Loucy (cell line): ENCODE measurements around the gene ZNF318.

Experiments
- CTCF ChIP-seq: fragments of 200-600 bp; sonication (generic); conservative IDR thresholded peaks from 2 replicates; pipeline ENCODE4 v1.5.1; 2014; ENCODE audit warnings: mild to moderate bottlenecking, antibody characterized with exemption, low read length
- EZH2phosphoT487 ChIP-seq: fragments of 200-600 bp; IDR thresholded peaks from 2 replicates; pipeline ENCODE4 v1.6.1; 2018; ENCODE audit warnings: antibody characterized with exemption, mild to moderate bottlenecking, moderate library complexity, borderline replicate concordance

GRCh38 chr6:43347444-43347843 is 22.0 kb downstream of the ZNF318 start:
- no peak for TF ChIP-seq EZH2phosphoT487
- TF ChIP-seq CTCF, result no peak
